ENCODE measurements around the gene NECTIN4. TPM values are rescaled to one million over a fixed set of nuclear protein-coding genes. Genes with fewer than 3 reads are reported as not detected.

NECTIN4 gene
- total and polyA plus RNA-seq, 10 of the 15 experiments (the other 5 are each of a cell fraction or from before 2014, with no cell fraction given): 2.8 to 8.7 (median 3.7) TPM

DNA sequence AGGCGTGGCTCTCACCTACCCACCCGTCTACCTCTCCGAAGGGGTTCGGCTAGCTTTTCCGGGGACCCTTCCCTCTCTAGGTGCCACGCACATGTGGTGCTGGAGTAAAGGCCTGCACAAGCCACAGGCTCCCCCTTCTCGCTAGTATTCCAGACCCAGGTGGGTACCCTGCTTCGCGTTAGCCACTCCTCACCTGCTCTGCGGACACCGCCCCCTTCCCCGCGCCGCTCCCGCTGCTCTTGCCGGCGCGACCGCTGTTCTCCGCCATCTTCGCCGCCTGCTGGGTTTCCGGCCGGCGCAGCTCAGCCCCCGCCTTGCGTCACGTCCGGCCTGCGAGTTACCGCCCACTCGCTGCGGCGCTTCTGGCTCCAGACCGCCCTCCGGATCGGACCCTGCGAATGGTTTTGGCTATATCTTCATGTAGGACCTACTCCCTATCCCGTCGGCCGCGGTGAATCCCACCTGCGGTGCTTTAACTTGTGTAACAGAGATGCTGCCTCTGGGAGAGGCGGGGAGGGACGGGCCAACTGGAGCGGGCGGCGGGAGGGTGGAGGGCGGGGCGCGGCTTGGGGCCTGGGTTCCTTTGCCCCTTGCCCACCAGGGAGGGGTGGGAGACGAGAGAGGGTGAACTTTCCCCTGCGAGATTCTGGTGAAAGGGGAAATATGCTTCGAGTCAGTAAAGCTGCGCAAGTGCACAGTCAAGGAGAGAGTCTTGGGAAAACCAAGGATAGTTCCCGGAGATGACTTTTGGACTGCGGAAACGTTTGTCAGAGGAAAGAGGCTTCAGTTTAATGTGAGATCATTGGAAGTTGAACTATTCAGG lies 28.6 kb upstream of the NECTIN4 start, which contains the start of the genes NIT1 and PFDN2 (continued):
- TF ChIP-seq, protein P1, sequence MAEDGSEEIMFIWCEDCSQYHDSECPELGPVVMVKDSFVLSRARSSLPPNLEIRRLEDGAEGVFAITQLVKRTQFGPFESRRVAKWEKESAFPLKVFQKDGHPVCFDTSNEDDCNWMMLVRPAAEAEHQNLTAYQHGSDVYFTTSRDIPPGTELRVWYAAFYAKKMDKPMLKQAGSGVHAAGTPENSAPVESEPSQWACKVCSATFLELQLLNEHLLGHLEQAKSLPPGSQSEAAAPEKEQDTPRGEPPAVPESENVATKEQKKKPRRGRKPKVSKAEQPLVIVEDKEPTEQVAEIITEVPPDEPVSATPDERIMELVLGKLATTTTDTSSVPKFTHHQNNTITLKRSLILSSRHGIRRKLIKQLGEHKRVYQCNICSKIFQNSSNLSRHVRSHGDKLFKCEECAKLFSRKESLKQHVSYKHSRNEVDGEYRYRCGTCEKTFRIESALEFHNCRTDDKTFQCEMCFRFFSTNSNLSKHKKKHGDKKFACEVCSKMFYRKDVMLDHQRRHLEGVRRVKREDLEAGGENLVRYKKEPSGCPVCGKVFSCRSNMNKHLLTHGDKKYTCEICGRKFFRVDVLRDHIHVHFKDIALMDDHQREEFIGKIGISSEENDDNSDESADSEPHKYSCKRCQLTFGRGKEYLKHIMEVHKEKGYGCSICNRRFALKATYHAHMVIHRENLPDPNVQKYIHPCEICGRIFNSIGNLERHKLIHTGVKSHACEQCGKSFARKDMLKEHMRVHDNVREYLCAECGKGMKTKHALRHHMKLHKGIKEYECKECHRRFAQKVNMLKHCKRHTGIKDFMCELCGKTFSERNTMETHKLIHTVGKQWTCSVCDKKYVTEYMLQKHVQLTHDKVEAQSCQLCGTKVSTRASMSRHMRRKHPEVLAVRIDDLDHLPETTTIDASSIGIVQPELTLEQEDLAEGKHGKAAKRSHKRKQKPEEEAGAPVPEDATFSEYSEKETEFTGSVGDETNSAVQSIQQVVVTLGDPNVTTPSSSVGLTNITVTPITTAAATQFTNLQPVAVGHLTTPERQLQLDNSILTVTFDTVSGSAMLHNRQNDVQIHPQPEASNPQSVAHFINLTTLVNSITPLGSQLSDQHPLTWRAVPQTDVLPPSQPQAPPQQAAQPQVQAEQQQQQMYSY (CRISPR knock-in tag; IDR thresholded peaks at IDR 0.05): no peak
- TF ChIP-seq PAX8 (IDR thresholded peaks at IDR 0.05): no peak
- TF ChIP-seq RAD21 (IDR thresholded peaks at IDR 0.05; ENCODE audit: insufficient read depth, low read depth, low read length): no peak
- no peak for TF ChIP-seq KDM1A (IDR thresholded peaks at IDR 0.05; ENCODE audit: borderline replicate concordance)
- no peak for TF ChIP-seq ATF7 (IDR thresholded peaks at IDR 0.05; ENCODE audit: low read depth)
- no peak for TF ChIP-seq BMI1 (IDR thresholded peaks at IDR 0.05; ENCODE audit: borderline replicate concordance)
- TF ChIP-seq HCFC1 (IDR thresholded peaks at IDR 0.05; ENCODE audit: low read length): peak; percentile 44; the same call in 1 of the 2 replicates
- no peak; a peak in 1 of 4 replicates for TF ChIP-seq BHLHE40 (IDR thresholded peaks at IDR 0.05; ENCODE audit: borderline replicate concordance in 1 of 2, low read depth in 2 of 2, low read length in 1 of 2)
- TF ChIP-seq, protein P2, sequence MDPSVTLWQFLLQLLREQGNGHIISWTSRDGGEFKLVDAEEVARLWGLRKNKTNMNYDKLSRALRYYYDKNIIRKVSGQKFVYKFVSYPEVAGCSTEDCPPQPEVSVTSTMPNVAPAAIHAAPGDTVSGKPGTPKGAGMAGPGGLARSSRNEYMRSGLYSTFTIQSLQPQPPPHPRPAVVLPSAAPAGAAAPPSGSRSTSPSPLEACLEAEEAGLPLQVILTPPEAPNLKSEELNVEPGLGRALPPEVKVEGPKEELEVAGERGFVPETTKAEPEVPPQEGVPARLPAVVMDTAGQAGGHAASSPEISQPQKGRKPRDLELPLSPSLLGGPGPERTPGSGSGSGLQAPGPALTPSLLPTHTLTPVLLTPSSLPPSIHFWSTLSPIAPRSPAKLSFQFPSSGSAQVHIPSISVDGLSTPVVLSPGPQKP (IDR thresholded peaks at IDR 0.05; ENCODE audit: low read depth, low read length): no peak; the same call in 1 of the 2 replicates
- no peak for TF ChIP-seq NFXL1 (IDR thresholded peaks at IDR 0.05; ENCODE audit: borderline replicate concordance)
- TF ChIP-seq EGR1 (IDR thresholded peaks at IDR 0.05; ENCODE audit: borderline replicate concordance in 1 of 2, low read depth in 2 of 2, low read length in 2 of 2): peak in 1 of 2 experiments; percentile 92; a peak in 2 of 3 replicates
- peak; percentile 79; the same call in 1 of the 2 replicates for TF ChIP-seq POLR2AphosphoS2 (IDR thresholded peaks at IDR 0.05; ENCODE audit: low read depth, low read length)
- TF ChIP-seq, protein P3, sequence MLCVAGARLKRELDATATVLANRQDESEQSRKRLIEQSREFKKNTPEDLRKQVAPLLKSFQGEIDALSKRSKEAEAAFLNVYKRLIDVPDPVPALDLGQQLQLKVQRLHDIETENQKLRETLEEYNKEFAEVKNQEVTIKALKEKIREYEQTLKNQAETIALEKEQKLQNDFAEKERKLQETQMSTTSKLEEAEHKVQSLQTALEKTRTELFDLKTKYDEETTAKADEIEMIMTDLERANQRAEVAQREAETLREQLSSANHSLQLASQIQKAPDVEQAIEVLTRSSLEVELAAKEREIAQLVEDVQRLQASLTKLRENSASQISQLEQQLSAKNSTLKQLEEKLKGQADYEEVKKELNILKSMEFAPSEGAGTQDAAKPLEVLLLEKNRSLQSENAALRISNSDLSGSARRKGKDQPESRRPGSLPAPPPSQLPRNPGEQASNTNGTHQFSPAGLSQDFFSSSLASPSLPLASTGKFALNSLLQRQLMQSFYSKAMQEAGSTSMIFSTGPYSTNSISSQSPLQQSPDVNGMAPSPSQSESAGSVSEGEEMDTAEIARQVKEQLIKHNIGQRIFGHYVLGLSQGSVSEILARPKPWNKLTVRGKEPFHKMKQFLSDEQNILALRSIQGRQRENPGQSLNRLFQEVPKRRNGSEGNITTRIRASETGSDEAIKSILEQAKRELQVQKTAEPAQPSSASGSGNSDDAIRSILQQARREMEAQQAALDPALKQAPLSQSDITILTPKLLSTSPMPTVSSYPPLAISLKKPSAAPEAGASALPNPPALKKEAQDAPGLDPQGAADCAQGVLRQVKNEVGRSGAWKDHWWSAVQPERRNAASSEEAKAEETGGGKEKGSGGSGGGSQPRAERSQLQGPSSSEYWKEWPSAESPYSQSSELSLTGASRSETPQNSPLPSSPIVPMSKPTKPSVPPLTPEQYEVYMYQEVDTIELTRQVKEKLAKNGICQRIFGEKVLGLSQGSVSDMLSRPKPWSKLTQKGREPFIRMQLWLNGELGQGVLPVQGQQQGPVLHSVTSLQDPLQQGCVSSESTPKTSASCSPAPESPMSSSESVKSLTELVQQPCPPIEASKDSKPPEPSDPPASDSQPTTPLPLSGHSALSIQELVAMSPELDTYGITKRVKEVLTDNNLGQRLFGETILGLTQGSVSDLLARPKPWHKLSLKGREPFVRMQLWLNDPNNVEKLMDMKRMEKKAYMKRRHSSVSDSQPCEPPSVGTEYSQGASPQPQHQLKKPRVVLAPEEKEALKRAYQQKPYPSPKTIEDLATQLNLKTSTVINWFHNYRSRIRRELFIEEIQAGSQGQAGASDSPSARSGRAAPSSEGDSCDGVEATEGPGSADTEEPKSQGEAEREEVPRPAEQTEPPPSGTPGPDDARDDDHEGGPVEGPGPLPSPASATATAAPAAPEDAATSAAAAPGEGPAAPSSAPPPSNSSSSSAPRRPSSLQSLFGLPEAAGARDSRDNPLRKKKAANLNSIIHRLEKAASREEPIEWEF (IDR thresholded peaks at IDR 0.05; ENCODE audit: insufficient replicate concordance, low read depth, low read length): no peak
- TF ChIP-seq HDAC6 (IDR thresholded peaks at IDR 0.05; ENCODE audit: unreplicated experiment): no peak
- TF ChIP-seq JUND (IDR thresholded peaks at IDR 0.05; ENCODE audit: low read depth, low read length): no peak
- no peak for TF ChIP-seq SMAD1 (IDR thresholded peaks at IDR 0.05; ENCODE audit: low read depth, partially characterized antibody)
- TF ChIP-seq, protein P4, sequence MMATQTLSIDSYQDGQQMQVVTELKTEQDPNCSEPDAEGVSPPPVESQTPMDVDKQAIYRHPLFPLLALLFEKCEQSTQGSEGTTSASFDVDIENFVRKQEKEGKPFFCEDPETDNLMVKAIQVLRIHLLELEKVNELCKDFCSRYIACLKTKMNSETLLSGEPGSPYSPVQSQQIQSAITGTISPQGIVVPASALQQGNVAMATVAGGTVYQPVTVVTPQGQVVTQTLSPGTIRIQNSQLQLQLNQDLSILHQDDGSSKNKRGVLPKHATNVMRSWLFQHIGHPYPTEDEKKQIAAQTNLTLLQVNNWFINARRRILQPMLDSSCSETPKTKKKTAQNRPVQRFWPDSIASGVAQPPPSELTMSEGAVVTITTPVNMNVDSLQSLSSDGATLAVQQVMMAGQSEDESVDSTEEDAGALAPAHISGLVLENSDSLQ (IDR thresholded peaks at IDR 0.05): no peak
- TF ChIP-seq DPF2 (IDR thresholded peaks at IDR 0.05): peak; percentile 57; the same call in 1 of the 2 replicates

Data from GM12878 (cell line).